NCI-H187 treated with DMSO at 0.1 percent for 48 hours (cell line): Measurements from ENCODE around the gene SCG5.
"Not testable (repeated sequence)": the region's sequence is repeated elsewhere in the genome, so short reads cannot be mapped to it uniquely, and the experiment has no call there.

Experiments
- DNase-seq: peaks from one replicate; lab custom pipeline; 2025; lab: John Stamatoyannopoulos, UW

Gene SCG5, protein sequence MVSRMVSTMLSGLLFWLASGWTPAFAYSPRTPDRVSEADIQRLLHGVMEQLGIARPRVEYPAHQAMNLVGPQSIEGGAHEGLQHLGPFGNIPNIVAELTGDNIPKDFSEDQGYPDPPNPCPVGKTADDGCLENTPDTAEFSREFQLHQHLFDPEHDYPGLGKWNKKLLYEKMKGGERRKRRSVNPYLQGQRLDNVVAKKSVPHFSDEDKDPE

GRCh38 chr15:32641517-32642059, at the start of gene SCG5:
Gene SCG5 (plus strand): TSS chr15:32641710. CDS start chr15:32643593, 1,883 bp downstream.
- peak; percentile 62 for DNase-seq

- not testable (repeated sequence) for DNase-seq
Measured at GRCh38 chr15:32593151-32593550, 48.4 kb upstream of the SCG5 start, which contains the start of gene GOLGA8N. Gene GOLGA8N (plus strand): TSS chr15:32593456.

- DNase-seq = not testable (repeated sequence)
Measured at GRCh38 chr15:32609518-32609917, 32.0 kb upstream of the SCG5 start.

- not testable (repeated sequence) for DNase-seq
Measured at GRCh38 chr15:32610719-32611118, 30.8 kb upstream of the SCG5 start.

DNA sequence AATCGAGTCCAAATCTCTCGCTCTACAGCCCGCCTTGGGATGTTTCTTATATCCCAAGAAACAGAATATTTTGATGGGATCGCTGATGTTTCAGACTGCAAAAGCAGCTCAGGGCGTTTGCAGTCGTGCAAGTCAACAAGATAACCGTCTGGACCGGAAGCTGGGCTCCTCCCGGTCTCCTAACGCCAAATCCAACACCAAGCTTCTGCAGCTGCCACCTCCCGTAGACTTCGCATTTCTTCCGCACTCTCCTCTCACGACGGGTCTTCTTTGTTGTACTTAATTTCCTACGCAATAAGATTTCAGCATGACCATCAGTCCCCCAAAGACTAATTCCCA, 26.8 kb upstream of the SCG5 start:
- not testable (repeated sequence) for DNase-seq

GRCh38 chr15:32615051-32615870, 26.2 kb upstream of the SCG5 start, which contains the start of gene ARHGAP11A:
Gene ARHGAP11A (plus strand): TSS chr15:32615504. CDS start chr15:32616212, 708 bp downstream.
- not testable (repeated sequence) for DNase-seq

GRCh38 chr15:32615871-32616426, 25.6 kb upstream of the SCG5 start:
- DNase-seq = not testable (repeated sequence)

DNA sequence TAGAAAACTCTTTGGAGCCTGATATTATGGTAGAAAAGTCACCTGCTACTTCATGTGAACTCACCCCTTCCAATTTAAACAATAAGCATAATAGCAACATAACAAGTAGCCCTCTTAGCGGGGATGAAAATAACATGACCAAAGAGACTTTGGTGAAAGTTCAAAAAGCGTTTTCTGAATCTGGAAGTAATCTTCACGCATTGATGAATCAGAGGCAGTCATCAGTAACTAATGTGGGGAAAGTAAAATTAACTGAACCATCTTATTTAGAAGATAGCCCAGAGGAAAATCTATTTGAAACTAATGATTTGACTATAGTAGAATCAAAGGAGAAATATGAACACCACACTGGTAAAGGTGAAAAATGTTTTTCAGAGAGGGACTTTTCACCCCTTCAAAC, 5.1 kb upstream of the SCG5 start:
- DNase-seq = no peak

- DNase-seq = no peak
Measured at GRCh38 chr15:32636908-32637567, 4.5 kb upstream of the SCG5 start.

DNA sequence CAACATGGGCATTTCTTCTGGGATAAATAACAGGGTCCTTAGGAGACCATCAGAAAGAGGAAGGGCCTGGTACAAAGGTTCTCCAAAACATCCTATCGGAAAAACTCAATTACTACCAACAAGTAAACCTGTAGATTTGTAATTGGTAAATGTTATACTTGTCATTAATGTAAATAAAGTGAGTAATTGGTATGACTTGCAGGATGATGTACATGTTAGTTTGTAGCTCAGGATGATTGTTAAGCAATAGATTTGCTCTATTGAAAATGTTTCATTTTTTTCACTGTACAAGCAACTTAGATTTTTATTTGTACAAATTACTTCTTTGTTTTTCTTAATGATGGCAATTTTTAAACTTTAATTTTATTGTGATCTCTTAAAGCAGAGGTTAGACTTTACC, 3.8 kb upstream of the SCG5 start:
- DNase-seq = no peak

- DNase-seq = no peak
Measured at GRCh38 chr15:32642667-32643435, 1.3 kb downstream of the SCG5 start.

DNA sequence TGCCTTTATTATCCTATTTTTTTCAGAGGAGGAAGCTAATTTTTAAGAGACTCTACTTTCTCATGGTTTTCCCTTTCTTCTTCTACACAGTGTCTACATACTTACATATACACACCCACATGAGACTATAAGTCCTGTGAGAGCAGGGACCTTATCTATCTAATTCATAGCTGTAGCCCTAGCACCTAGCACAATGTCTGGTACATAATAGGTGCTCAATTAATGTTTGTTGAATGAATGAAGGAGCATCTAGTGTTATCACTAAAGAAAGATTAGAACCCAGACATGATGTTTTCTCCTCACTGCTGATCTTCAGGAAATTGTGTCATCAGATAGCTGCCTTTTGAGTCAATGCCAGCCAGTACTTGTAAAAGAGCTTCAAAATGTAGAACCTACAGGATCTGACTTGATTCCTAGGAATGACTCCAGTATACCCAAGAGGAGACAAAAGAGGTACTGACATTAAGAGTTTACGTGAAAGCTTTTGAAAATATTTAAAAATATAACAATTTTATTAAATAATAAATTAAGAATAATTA, 2.5 kb downstream of the SCG5 start:
- DNase-seq = no peak

DNA sequence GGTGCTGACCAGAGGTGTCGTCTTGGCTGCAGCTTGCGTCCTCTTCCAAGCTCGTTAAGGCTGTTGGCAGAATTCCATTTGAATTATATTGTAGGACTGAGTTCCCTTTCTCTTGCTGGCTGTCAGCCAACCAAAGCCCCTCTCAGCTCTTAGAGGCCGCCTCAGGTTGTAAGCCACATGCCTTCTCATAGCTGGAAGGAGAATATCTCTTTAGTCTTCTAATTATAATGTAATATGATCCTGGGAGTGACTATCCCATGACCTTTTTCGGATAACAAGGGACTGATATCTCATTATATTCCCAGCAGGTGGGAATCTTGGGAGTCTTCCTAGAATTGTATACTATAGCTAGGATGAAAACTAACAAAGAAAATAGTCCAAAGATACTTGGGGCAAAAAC, 4.8 kb downstream of the SCG5 start:
- DNase-seq = no peak

DNA sequence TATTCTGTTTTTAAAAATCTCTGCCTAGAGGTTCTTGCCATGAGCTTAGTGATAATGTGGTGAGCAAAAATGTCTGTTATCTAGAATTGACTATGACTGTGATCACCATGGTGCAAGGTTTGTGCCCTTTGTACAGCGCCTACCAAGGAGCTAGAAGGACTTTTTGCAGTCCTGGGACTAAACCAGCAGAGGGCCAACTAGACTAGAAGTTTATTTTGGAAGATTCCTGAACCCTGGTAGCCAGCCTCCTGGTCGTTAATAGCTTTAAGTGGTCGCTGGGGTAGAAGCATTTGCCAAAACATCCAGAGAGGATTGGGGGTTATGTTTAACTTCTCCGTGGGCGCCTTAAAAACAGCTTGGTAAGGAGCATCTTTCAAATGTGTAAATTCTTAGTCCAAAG, 7.8 kb downstream of the SCG5 start:
- DNase-seq = no peak

- no peak for DNase-seq
Measured at GRCh38 chr15:32651229-32651837, 9.8 kb downstream of the SCG5 start.

- DNase-seq = no peak
Measured at GRCh38 chr15:32652178-32652577, 10.7 kb downstream of the SCG5 start.

GRCh38 chr15:32656091-32656490, 14.6 kb downstream of the SCG5 start:
- no peak for DNase-seq

GRCh38 chr15:32656496-32656895, 15.0 kb downstream of the SCG5 start:
- DNase-seq = no peak

- no peak for DNase-seq
Measured at GRCh38 chr15:32657198-32657883, 15.8 kb downstream of the SCG5 start.

GRCh38 chr15:32657941-32658340, 16.4 kb downstream of the SCG5 start:
- no peak for DNase-seq
